HG02571 (cell line): ENCODE measurements around the gene UBXN4.
"Not testable (repeated sequence)": the region's sequence is repeated elsewhere in the genome, so short reads cannot be mapped to it uniquely, and the experiment has no call there.

Experiments used
- ATAC-seq: cut with Tn5 transposase; IDR thresholded peaks from one replicate; pipeline ENCODE4 v1.9.1; 2021; ENCODE audit warnings: mild to moderate bottlenecking, moderate library complexity; ENCODE audit not compliant: unreplicated experiment

UBXN4 gene, protein sequence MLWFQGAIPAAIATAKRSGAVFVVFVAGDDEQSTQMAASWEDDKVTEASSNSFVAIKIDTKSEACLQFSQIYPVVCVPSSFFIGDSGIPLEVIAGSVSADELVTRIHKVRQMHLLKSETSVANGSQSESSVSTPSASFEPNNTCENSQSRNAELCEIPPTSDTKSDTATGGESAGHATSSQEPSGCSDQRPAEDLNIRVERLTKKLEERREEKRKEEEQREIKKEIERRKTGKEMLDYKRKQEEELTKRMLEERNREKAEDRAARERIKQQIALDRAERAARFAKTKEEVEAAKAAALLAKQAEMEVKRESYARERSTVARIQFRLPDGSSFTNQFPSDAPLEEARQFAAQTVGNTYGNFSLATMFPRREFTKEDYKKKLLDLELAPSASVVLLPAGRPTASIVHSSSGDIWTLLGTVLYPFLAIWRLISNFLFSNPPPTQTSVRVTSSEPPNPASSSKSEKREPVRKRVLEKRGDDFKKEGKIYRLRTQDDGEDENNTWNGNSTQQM

DNA sequence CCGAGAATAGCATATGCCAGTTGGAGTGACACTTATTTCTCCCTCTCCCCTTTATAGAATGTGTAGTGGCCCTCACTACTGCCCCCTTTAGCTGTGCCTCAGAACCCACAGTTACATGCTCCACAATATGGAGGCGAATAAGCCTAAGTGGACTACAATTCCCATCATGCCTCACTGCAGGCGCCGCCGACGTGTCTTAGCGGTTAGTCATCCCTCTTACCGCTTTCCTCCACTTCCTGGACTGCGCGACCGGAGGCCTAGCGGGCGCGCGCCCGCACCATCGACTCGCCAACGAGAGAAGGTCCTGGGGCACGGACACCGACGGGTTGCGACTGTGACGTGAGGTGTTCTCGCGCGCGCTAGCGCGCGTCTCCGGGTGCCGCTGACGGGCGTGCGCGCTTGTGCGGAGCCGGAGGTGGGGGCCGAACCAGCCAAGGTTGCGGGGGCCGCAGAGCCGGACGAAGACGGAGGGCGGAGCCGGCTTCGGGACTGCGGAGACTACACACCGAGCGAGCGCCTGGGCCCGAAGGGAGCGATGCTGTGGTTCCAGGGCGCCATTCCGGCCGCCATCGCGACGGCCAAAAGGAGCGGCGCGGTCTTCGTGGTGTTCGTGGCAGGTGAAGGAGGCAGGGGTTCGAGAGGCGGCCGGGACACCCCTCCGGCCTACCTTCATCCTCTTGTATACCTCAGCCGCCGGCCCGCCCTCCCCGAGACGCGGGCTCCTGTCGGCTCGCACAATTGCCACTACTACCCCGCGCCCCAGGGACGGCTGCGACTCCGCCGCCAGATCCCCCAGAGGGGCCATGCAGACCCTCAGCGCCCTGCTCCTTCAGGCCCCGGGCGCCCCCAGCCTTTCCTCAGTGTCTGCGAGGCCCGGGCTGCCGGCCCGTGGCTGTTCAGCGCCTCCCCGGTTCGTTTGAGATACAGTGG, at the start of gene UBXN4:
Gene UBXN4 (plus strand): TSS at position 461 of the 930 bp plus-strand sequence. CDS start 75 bp downstream, at position 536.
- ATAC-seq = peak; percentile 91

DNA sequence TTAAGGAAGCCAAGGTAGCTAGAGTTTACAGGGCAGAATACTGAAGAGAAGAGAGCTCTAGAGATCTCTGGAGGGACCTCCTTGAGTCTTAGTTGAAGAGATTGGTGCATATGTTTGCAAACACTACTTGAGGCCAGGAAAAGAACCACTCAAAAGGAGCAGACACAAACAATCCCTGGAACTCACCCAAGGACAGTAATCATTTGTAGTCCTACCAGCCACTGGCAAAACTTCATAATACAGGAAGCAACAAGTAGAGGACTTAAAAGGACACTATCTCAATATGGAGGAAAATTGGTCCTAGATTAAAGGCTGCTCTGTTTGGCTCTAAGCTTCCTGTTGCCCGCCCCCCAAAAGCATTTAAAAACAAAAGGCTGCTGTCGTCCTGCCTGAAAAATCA, 46.9 kb upstream of the UBXN4 start:
- no peak for ATAC-seq

DNA sequence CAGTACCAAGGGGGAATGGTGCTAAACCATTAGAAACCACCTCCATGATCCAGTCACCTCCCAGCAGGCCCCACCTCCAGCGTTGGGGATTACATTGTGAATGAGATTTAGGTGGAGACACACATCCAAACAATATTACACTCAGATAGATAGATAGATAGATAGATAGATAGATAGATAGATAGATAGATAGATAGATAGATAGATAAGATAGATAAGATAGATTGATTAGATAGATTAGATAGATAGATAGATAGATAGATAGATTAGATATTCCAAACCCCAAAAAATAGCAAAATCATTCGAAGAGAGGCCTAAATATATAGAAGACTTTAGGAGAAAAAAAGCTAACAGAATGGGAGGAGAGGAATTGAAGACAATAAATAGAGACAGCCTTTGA, 42.8 kb upstream of the UBXN4 start:
- ATAC-seq = no peak

DNA sequence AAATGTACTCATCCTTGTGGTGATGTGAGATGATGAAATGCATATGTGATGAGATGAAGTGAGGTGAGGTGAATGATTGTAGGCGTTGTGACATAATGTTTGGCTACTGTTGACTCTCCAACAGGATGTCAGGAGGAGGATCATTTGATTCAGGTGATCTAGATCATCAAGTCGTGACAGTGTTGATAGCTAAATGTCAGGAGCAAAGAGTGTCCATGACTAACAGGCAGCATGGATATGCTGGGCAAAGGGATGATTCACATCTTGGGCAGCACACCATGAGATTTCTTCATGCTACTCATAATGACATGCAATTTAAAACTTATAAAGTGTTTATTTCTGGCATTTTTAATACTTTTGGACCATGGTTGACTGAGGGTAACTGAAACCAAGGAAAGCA, 40.2 kb upstream of the UBXN4 start:
- no peak for ATAC-seq

DNA sequence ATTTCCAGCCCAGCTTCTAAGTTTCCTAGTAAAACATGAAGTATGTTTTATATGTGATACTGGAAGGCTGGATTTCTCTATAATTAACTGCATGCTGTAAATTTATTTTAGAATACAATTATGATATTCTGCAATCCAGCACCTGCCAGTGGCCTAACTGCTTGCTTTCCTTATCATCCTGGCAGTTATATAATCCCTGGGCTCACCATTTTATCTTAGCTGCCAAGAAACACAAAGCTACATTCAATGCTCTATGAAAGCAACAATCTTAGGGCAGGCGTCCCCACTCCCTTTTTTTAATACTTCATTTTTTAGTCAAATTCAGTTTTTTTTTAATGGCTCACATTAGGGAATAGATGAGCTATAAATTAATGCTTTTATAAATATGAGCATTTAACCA, 38.4 kb upstream of the UBXN4 start:
- ATAC-seq = no peak

DNA sequence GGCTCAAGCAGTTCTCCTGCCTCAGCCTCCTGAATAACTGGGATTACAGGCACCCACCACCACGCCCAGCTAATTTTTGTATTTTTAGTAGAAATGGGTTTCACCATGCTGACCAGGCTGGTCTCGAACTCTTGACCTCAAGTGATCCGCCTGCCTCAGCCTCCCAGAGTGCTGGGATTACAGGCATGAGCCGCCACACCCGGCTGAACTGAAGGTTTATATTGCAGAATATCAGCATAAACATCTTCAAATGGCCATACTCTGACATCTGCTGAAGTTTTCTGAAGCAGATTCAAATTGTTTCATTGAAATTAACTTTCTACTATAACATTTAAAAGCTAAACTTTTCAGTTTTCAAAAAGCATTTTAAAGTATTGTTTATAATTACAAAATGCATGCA, 37.6 kb upstream of the UBXN4 start:
- not testable (repeated sequence) for ATAC-seq

DNA sequence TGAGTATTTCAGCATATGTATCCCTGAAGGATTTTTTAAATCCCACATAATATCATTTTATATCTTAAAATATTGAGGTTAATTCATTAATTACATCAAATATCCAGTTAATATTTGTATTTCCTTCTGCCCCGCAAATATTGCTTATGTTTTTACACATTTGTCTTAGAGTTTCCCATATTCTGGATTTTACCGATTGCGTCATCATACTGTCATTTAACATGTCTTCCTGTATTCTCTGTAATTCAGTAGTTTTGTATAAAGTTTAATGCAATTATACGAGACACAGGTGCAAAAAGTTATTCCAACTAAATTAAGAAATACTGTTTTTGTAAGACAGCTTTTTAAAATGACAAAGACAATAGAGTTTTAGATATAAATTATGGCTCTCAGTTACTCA, 33.5 kb upstream of the UBXN4 start:
- ATAC-seq = no peak

DNA sequence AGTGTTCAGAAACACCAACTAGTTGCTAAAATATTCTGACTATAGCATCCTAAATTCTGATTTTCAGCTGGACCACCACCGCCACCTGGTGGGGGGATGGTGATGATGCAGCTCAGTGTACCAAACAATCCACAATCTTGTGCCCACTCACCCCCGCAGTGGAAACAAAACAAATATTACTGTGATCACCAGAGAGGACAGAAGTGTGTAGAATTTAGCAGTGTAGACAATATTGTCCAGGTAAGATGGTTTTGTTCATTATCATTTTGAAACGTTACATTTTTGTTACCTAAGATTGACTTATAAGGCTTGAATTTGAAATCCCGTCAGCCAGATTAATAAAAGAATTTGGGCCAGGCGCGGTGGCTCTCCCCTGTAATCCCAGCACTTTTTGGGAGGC, 31.7 kb upstream of the UBXN4 start:
- no peak for ATAC-seq

DNA sequence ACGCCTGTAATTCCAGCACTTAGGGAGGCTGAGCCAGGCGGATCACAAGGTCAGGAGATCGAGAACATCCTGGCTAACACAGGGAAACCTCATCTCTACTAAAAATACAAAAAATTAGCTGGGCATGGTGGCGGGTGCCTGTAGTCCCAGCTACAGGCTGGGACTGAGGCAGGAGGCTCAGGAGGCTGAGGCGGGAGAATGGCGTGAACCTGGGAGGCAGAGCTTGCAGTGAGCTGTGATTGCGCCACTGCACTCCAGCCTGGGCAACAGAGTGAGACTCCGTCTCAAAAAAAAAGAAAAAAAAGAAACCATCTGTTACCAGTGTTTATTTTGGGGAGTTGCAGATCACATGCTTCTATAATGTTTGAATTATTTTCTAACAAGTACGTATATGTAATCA, 26.6 kb upstream of the UBXN4 start:
- ATAC-seq = not testable (repeated sequence)

DNA sequence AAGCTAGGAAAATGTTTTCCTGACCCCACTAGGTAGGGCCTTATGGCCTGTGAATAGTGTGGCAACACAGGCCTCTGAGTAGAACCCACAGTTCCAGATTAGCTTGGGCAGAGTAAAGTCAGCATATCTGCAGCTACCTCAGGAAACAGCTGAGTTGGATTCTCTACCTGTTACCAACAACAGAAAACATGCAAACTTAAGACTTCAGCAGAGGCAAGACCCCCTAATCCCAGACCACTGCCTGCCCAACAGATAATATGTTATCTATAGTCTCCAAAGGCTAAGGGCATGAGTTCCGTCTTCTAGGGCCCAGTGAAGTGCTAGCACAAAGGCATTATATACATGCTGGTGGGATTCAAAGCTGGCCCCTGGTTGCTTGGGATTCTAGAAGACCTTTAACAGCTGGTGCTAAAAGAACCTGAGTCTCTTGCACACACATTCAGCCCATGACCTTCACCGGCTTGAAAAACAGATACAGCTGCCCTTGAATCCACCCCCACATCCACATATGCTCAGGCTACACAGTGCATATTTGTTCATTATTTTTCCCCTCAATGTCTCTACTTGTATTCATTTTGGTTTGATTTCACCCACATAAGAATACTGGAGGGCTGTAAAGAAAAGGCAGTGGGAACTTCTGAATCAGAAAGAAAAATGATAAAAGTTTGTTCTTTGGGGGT, 13.5 kb upstream of the UBXN4 start:
- ATAC-seq = no peak

DNA sequence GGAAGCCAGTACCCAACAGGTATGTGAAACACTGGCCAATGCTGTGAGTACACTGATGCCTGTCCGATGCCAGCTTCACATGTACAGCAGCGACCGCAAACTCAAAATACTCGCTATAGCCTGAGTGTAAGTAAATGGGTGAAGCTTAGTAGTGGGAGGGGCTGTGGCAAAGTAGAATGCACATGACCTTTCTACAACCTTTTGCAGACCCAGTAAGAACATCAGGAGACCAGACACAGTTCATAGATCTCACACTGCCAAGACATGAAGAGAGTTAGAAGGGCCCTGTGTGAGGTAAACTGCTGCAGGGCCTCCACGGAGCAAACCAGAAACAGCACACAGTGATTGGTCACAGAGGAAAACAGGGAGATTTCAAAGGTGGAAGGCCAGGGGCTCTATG, 9.1 kb upstream of the UBXN4 start:
- no peak for ATAC-seq

DNA sequence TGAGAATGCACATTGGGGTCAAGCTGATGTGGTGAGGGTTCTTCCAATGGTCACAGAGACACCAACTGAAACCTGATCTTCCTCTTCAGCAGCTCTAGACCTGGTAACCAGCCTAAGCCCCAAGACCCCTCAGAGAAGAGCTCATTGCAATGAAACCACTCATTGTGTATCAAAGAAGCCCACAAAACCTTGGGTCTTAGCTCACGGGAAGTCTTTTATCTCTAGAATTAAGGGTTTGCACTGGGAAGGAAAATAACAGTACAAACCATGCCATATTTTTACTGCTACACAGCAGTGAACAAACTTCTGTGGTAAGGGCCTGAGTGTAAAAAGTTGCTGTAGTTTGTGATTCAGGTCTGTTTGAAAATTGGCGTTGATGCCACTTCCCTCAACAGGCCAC, 8.6 kb upstream of the UBXN4 start:
- no peak for ATAC-seq

DNA sequence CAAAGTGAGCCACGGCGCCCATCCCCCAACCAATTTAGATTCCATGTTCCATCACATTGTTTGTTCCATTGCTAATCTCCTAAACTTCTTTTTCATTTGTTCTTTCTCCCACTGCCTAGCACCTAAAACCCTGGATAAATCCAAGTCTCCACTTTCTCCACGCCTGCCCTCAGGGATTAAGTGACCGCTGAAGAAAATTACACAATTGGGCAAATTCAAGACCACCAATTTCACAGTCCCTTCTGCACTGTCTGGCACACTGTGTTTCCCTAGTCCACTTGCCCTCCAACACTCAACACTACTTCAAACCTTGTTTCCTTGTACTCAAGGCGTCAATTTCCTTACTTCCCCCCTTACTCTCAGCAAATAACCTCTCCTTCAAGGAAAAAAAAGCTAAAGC, 5.1 kb upstream of the UBXN4 start:
- ATAC-seq = no peak

DNA sequence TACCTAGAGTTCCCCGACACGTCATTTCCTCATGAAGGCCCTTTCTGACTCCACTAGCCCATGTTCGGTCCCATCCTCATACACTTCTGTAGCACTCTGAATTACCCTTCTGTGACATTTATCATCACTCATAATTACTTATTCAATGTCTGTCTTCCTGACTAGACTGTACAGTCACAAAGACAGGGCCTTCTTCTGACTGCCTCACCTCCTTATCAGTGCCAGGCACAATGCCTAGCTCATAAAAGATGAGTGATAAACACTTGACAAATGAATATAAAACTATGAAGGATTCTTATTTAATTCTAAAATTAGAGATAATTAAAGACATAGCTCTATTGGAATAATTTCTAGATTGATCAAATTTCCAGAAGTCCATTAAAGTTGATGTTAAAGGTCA, 1.4 kb upstream of the UBXN4 start:
- ATAC-seq = no peak

DNA sequence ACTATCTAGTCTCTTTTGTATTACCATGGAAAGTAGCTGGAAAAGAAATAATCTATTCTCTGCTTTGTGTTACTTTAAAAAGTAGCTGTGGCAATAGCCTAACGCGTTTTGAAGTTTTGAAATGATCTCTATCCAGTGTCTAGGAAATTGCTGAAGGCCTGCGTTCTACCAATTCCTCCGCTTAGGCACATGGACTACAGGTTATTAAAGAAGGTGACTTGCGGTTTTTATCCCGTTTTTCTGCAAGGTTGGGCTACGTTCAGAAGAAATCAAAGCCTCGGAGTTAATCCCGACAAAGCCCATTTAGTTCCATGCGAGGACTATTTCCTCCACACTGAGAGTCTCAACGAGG, 636 bp upstream of the UBXN4 start:
- ATAC-seq = no peak

DNA sequence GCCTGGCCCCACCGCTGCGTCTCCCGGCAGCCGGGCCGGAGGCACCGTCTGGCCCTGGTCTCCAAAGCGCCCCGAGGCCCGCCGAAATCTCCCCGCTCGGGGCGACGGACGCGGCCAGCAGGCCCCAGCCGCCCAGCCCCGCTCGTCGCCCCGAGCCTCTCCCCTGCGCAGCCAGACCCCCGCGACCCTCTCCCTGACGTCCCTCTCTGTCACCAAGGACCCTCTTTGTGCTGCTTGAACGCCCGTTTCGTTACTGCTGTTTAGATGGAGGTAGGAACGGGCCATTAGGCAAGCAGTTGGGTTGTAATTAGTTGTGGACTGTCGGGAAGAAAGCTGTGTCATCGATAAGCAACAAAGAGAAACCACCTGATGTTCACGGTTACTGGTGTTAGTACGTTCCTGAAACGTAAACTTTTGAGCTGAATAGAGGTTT, 686 bp downstream of the UBXN4 start:
- peak; percentile 14 for ATAC-seq

DNA sequence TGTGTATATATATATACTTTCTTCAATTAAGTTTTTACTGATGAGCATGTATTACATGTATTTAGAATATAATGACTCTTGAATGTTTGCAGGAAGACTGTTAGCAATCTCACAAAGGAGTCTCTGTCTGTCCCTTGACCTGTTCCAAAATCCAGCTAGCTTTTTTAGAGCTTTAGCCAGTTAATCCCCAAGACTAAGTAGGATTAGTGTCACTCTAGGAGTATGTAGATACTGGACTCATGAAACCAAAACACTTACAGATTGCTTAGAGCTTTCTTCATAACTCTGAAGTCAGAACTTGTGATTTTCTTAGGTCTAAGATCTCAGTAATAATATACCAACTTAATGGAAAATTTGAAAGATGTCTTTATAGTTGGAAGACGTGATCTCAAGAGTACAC, 2.2 kb downstream of the UBXN4 start:
- ATAC-seq = no peak

DNA sequence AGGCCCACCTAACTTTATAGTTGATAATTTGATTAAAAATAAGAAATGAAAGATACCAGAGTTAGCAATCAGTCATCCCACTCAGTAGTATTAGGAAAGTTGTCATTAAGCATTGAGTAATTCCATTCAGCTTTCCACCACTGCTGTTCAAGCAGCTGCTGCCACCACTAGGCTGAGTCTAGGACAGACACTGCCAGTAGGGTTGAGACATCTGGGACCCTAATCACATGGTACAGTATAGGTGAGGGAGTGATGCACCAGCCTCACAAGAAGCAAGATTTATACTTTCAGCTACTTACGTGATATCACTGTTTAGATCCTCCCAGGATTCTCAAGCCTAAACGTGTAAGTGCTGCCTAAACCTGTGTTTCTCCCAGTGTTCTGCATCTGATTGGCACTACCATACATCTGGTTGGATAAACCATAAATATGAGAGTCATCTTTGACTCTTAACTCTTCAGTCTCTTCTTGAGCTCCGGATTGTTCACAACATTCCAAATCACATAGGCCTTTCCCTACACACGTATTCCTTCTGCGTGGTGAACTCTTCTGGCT, 3.2 kb downstream of the UBXN4 start:
- ATAC-seq = no peak

DNA sequence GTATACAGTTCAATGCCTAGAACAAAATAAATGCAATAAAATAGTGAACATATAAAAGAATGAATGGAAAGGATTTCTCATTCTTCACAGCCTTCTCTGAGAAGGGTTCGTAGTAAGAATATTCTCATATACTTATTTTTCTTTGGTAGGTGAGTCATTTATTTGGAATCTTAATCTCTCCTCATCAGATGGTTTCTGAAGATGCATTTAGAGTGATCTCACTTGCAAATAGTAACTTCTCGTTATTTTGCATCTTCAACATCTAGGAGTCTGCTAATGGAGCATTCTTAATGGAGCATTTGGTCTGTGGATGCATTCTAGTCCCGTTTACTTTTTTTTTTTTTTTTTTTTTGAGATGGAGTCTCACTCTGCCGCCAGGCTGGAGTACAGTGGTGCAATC, 3.9 kb downstream of the UBXN4 start:
- no peak for ATAC-seq

DNA sequence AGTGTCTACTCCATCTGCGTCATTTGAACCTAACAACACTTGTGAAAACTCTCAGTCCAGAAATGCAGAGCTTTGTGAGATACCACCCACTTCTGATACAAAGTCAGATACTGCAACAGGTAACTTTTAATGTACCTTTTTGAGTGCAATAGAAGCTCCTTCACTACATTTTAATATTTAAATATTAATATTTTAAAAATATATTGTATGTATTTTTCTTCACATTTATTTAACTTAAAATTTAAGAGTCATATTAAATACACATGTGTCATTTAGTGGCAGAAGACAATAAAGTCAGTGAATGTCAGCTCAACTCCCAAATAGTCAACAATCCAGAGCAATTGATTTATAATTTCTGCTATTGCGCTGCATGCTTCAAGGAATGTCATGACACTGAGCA, 13.9 kb downstream of the UBXN4 start:
- ATAC-seq = no peak

DNA sequence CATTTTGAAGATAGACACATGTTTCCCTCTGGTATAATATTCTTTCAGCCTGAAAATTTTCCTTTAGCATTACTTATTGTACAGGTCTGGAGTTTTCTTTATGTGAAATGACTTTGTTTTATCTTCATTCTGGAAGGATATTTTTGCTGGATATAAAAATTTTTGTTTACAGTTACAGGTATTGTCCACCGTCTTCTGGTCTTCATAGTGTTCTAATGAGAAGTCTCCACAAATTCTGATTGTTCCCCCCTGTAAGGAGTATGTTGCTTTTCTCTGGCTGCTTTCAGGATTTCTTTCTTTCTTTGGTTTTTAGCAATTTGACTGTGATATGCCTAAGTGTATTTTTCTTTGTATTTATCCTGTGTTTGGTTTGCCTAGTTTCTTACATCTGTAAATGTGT, 15.0 kb downstream of the UBXN4 start:
- ATAC-seq = no peak
